Suppressor macrophage treated with lipopolysaccharide for 4 hours (primary cell): ENCODE results near the gene PCK1.

Experiments used
- DNase-seq: peaks from one replicate; pipeline ENCODE4 v3.0.0-alpha.2; 2020

PCK1 gene

GRCh38 chr20:57561356-57562279 is 708 bp downstream of the PCK1 start:
- DNase-seq, result no peak

GRCh38 chr20:57562541-57563465 is 1.9 kb downstream of the PCK1 start:
- no peak for DNase-seq

- no peak for DNase-seq
These were observed 2.6 kb downstream of the PCK1 start for GRCh38 chr20:57563522-57563921.

- DNase-seq, result no peak
These were observed 3.4 kb downstream of the PCK1 start for GRCh38 chr20:57564180-57564802.

GRCh38 chr20:57564951-57565642 is 4.2 kb downstream of the PCK1 start:
- DNase-seq, result no peak

- DNase-seq, result no peak
These were observed 5.5 kb downstream of the PCK1 start for GRCh38 chr20:57566399-57566798.

- no peak for DNase-seq
These were observed 6.0 kb downstream of the PCK1 start for GRCh38 chr20:57566803-57567459.

- no peak for DNase-seq
These were observed 6.7 kb downstream of the PCK1 start for GRCh38 chr20:57567471-57568079.

GRCh38 chr20:57568088-57568896 is 7.4 kb downstream of the PCK1 start:
- no peak for DNase-seq

GRCh38 chr20:57568960-57569359 is 8.1 kb downstream of the PCK1 start:
- no peak for DNase-seq

- DNase-seq, result no peak
These were observed 9.4 kb downstream of the PCK1 start for GRCh38 chr20:57570145-57570850.

- DNase-seq, result no peak
These were observed 10.0 kb downstream of the PCK1 start for GRCh38 chr20:57570920-57571319.

GRCh38 chr20:57571782-57572416 is 11.0 kb downstream of the PCK1 start:
- no peak for DNase-seq

GRCh38 chr20:57573242-57573641 is 12.3 kb downstream of the PCK1 start:
- no peak for DNase-seq

GRCh38 chr20:57573894-57574293 is 13.0 kb downstream of the PCK1 start:
- no peak for DNase-seq

- no peak for DNase-seq
These were observed 14.0 kb downstream of the PCK1 start for GRCh38 chr20:57574954-57575353.

- DNase-seq, result no peak
These were observed 15.1 kb downstream of the PCK1 start for GRCh38 chr20:57576002-57576401.

- DNase-seq, result no peak
These were observed 16.0 kb downstream of the PCK1 start for GRCh38 chr20:57576617-57577550.
